GM19452 (cell line): ENCODE measurements around the gene RHD.
"Not testable (repeated sequence)": the region's sequence is repeated elsewhere in the genome, so short reads cannot be mapped to it uniquely, and the experiment has no call there.

Experiments used
- ATAC-seq: cut with Tn5 transposase; IDR thresholded peaks from one replicate; pipeline ENCODE4 v1.9.1; 2021; ENCODE audit not compliant: unreplicated experiment

RHD gene

DNA sequence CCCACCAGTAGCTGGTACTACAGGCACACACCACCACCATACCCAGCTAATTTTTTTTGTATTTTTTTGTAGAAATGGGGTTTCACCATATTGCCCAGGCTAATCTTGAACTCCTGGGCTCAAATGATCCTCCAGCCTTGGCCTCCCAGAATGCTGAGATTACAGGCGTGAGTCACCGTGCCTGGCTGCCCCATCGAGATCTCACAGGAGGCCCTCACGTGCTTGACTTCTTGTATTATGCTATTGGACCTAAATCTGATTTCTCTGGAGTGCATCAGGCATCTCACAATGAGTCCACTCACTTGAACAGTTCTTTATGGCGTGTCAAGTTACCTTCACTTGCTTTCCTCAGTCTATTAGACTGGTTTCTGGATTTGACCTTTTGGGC lies 15.7 kb upstream of the RHD start:
- ATAC-seq = no peak

DNA sequence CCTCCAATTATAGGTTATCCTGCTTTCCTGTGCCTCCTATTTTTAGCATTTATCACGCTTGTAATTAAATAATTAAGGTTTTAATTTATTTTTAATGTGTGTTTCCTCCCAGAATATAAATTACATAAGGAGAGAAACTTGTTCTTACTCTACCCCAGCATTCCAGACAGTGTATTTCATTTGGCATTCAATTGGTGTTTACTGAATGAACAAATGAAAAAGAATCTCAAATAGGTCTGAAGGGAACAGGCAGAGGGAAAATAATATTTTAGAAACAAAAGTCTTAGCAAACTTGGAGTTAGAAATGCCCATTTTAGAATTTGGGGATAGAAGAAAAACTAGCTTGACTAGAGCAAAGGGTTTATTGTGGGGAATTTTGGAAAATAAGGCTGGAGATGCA lies 15.1 kb upstream of the RHD start:
- no peak for ATAC-seq

DNA sequence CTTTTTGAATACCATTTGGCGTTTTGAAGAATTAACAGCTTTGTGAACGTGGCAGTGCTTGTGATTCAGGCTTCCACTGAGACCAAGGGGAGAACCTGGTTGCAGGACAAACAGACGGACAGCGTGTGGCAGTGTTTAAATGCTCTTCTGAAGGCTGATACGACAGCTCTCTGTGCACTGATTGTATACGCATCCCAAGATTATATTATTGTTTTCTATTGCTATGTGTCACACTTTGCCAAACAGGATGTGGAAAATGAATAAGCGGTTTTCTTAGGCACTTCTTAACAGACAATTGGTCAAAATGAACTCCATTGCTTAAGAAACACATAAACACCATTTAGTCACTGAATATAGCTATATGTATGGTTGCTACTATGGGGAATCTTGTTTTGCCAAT lies 12.5 kb upstream of the RHD start:
- ATAC-seq = not testable (repeated sequence)

DNA sequence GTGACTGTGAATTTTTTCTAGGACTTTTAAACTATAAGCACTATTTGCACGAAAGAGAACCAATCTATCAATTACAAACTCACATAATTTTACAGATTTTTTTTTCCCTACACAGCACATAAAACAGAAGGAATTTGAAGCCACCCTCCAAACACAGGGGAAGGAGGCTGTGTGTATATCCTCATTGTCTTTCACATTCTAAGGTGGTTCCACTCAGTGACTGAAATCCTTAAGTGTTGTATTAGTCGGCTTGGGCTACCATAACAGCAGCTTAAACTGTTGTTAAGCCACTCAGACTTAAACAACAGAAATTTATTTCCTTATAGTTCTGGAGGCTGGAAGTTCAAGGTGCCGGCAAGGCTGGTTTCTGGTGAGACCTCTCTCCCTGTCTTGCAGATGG lies 12.0 kb upstream of the RHD start:
- ATAC-seq = not testable (repeated sequence)

DNA sequence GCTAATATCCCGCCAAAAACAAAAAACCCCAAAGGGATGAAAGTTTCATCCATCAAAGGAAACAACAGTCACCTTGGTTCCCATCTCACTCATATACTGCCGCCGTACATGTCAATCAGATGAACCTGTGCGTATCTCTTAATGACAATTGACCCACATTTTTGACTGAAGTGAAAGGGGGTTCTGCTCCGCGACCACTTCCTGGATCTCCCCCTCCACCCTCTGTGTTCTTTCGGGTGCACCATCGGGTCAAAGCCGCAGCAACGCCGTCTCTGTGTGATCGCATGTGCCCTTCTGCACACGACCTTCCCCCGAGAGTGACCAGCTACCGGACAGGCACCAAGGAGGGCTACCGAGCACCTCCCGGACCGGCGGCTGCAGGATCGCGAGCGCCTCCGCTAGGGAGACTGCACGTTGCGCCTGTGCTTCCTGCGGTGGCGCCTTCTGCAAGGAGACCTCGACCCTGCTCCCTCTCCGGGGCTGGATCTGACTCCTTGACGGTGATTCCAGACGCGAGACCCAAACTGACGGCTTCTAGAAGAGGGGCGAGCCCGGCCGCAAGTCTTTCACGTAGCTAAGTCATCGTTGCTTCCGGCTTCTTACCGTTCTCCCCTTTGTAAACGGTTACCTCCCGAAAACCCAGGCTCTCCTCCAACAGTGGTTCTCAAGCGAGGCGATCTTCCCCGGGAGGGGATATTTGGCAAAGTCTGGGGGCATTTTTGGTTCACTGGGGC lies 5.6 kb upstream of the RHD start:
- ATAC-seq = peak; percentile 33

DNA sequence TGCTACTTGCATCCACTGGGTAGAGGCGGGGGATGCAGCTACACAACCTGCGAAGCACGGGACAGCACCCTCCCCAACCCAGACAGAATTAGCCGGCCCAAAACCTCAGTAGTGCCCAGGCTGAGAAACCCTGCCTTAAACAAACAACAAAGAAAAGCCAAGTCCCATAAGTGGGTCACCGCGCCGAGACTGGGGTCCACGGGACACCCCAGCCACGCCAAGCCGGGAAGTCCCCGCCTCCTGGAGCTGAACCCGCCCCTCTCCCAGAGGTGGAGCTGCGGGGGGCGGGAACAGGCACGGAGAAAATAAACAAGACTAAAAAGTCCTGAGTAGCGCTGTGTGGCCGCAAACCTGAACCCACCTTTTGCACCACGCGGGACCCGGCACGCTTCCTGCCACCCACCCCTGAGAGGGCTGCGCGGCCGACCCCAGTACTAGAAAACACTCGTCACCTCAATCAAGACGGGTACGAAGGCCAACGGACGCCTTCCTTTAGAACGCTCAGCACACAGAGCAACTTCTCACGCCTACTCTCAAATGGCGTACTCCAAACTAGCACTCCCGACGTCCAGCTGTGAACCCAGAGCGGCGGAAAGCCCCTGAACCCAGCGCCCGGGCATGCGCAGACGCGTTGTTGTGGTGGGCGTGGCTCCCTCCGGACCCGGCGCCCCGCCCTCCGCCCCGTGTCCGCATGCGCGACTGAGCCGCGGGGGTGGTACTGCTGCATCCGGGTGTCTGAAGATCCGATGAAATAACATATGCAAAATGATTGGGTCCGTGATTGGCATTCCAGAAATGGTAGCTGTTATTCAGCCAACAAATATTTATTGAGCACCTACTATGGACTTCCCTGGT lies 4.8 kb upstream of the RHD start:
- ATAC-seq = peak; percentile 70

DNA sequence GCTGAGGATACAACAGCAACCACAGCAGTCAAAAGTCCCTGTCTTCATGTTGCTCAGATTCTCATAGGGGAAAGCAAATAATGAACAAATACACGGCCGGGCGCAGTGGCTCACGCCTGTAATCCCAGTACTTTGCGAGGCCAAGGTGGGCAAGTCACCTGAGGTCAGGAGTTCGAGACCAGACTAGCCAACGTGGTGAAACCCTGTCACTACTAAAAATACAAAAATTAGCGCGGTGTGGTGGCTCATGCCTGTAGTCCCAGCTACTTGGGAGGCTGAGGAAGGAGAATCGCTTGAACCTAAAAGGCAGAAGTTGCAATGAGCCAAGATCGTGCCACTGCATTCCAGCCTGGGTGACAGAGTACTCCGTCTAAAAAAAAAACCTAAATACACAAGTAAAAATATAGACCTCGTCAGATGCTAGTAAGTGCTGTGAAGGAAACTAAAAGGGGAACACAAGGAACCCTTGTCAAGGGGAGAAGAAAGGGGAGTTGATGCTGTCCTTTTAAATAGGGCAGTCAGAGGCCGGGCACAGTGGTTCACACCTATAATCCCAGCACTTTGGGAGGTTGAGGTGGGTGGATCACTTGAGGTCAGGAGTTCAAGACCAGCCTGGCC lies 4.1 kb upstream of the RHD start:
- not testable (repeated sequence) for ATAC-seq

DNA sequence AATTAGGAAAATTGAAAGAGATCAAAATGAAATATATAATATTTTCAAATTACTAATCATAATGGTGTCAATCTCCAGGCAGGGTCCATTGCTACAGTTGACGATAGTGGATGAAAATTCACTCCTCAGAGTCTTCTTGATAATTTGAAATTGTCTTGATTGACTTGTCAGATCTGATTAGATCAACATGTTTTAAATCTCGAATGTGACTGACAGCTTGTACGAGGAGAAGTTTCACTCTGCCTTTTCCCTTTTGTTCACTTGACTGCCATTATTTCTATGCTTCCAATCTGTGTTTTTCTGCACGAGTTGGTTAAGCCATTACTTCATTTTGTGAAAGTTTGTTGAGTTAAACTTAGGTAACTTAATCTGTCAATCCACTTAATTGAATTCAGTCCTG lies 3.3 kb downstream of the RHD start:
- ATAC-seq = not testable (repeated sequence)

DNA sequence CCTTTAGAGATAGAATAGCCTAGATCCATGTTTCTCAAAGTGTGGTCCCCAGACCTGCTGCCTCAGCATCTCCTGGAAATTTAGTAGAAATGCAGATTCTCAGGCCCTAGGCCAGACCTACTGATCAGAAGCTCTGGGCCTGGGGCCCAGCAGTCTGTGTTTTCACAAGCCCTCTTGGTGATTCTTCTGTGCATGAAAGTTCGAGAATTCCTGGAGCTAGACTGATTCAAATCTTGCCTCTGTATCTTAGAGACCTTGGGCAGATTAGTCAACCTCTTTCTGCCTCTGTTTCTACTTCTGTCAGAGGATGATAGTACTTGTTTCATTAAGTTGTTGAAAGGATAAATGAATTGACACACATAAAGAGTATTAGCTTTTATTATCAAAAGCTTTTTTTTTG lies 5.0 kb downstream of the RHD start:
- not testable (repeated sequence) for ATAC-seq

DNA sequence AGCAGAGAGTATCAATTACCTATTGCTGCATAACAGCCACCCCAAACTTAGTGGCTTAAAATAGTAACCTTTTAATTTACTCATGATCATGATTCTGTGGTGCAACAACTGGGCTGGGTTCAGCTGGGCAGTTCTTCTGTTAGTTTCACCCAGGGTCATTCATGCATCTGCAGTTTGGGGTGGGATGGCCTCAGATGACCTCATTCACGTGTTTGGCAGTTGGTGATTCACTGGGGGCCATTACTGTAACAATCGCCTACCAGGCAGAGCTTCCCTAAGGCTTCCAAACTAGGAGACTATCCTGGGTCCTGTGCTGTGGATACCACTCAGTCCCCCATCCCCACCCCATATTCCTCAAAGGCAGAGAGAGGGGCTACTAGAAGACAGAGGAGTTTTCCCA lies 6.0 kb downstream of the RHD start:
- ATAC-seq = not testable (repeated sequence)

DNA sequence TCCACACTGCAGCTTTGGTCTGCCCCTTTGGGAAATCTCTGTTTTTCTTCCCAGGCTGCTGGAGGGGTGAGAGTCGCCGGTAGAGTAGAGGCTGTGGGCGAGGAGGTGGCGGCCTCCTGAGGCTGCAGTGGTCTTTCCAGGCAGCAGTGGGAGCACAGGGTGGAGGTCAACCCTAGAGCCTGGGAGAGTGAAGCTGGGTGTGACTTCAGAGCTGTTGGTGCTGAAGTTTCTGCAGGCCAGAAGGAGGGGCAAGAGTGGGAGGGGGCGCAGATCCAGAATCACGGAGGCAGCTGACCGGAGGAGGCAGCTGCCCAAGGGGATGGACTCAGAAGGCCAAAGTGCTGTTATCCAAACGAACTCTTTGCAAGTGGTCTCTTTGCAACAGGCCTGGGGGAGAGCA lies 6.5 kb downstream of the RHD start:
- not testable (repeated sequence) for ATAC-seq

DNA sequence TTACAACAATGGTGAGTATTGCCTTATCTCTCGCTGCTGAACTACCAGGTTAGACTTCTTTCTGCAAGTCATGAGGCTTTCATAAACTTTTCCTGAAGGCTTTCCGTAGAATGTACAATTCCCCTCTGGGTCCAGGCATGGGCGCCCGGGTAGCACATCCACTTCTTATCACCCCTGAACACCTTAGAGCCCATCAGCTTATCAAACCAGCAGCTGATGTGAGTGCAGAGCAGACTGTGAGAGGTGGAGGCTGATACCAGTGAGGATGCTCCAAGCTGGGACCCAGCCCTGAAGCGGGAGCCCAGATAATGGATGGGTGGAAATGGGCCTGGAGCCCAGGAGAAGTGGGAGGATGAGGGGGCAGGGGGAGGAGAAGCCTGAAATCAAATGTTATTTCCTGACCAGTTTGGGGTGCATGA lies 7.4 kb downstream of the RHD start:
- not testable (repeated sequence) for ATAC-seq

DNA sequence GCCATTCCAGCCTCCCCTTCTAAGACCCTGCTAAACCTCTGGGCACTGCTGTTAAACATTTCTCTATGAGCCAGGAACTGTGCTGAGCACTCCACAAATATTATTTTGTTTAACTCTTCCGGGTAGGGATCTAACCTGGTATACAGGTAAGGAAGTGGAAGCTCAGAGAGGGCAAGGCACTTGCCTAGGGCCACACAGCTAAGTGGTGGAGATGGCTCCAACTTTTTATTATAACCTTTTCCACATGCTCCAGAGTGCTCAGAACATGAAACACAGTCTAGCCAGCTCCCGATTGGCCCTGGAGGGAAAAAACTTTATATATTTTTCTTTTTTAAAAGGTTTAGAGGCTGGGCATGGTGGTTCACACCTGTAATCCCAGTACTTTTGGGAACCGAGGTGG lies 13.6 kb downstream of the RHD start:
- ATAC-seq = not testable (repeated sequence)

DNA sequence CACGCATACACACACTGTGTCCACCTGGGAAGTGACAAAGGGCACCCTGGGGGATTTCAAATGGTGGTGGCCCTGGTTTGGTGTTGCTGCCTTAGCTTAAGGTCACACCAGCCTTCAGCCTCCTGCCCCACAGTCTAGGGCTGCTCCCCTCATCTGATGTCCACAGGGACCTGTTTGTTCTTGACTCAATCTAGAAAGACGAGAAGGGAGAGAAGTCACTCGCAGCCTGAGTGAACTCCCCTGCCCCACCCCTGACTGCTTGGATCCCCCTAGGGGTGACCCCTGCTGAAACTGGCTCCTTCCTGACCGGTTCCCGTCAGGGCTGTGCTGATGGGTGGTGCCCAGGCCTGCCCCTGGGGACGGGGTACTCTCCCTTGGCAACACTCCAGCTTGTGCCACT lies 14.9 kb downstream of the RHD start:
- not testable (repeated sequence) for ATAC-seq

DNA sequence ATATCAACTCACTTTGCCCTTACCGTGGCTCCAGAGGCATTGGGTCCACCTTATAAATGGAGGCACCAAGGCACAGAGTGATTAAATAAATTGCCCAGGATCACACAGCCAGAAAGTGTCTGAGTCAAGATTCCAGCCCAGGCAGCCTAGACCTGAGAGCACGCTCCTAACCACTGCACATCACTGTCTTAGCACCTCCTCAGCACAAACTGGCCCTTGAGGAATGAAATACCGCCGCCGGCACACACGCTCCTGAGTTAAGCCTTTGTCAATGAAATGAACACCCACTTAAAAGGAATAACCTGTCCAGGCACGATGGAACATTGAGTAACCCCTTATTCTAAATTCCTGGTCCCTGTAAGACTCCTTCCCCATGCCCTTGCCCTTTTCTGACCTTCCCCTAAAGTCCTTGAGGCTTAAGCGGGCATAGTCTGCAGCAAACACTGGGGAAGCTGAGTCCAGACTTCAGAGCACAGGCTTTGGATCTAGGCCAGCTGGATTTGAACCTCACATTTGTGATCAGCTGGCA lies 16.3 kb downstream of the RHD start:
- not testable (repeated sequence) for ATAC-seq

DNA sequence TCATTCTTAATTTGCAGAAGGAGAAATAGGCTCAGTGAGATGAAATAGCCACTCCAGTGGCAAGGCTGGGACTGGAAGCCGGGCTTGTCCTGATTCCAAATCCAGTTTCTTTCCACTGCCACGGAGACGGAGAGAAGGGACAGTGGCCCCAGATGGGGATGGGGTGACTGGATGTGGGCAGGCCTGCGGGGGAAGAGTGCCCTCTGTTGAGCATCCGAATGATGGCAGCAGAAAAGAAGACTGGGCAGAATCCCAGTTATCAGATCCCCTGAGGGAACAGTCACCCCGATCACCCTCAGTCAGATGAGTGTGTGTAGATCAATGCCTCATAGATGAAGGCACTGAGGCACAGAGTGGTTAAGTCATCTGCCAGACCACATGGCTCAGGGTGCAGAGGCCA lies 17.7 kb downstream of the RHD start:
- ATAC-seq = not testable (repeated sequence)

DNA sequence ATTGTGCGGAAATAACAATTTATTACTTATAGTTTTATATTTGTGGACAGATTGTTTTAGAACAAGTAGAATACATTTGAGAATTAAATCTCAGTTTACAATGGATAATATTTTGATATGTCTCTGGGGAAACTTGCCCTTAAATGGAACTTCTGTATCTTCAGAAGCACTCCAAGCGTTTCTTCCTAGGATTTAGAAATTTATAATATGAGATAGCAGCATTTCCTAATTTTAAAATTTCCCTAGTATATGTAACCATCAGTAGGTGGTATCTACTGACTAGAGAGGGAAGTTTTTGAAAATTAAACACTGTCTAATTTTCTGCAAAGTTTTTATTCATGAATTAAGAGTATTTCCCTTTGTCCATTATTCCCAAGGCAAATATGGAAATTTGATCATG lies 21.1 kb downstream of the RHD start:
- ATAC-seq = not testable (repeated sequence)

DNA sequence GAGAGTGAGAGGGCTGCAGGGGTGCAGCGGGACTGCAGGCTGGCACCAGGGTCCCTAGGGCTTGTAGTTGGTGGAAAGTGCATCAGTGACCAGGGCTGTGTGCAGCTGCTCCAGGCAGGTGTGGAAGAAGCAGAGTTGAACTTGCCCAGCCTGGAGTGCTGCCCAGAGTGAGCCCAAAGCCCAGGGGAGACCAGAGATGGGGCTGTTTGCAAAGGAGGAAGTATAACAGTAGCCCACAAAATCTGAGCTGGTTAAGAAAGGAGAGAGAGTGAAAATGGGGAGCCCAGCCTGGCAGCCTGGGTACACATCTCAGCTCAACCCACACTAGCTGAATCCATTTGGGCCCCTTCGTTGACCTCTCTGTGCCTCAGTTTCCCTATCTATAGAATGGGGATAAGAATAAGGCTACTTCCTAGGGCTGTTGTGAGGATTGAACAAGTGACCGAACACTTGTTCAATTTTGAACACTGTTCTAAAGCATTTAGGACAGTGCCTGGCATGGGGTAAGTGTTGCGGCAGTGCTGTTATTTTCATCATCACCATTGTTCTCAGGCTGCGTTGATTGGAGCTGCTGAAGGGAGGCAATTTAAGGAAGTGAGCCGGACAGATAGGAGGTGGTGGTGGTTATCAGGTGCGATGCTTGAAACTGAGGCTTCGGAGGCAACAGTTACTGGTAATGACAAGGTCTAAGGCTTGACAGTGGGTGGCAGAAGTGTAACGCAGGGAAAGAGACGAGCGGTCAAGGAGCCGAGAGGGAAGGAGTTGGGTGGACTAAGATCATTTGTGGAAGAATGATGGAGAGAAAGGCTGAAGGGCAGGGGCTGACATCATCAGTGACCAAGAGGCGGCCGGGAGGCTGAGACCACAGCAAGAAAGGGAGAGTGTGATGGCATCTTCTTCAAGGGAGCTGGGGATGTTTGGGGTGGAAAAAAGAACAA lies 22.8 kb downstream of the RHD start:
- not testable (repeated sequence) for ATAC-seq

DNA sequence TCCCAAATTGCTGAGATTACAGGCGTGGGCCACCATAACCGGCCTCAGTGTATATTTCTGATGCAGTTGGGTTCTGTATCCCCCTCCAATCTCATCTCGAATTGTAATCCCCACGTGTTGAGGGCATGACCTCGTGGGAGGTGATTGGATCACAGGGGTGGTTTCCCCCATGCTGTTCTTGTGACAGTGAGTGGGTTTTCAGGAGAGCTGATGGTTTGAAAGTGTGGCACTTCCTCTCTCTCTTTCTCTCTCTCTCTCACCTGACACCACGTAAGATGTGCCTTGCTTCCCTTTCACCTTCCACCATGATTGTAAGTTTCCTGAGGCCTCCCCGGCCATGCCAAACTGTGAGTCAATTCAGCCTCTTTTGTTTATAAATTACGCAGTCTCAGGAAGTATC lies 24.2 kb downstream of the RHD start:
- not testable (repeated sequence) for ATAC-seq

DNA sequence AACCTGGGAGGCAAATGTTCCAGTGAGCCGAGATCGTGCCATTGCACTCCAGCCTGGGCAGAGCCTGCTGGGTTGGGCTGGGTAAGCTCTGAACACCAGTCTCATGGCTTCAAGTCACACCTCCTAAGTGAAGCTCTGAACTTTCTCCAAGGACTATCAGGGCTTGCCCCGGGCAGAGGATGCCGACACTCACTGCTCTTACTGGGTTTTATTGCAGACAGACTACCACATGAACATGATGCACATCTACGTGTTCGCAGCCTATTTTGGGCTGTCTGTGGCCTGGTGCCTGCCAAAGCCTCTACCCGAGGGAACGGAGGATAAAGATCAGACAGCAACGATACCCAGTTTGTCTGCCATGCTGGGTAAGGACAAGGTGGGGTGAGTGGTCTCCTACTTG lies 28.4 kb downstream of the RHD start:
- not testable (repeated sequence) for ATAC-seq
